K562 (cell line): ENCODE data around the gene PTTG1IP. TPM values are rescaled to one million over a fixed set of nuclear protein-coding genes. Genes with fewer than 3 reads are reported as not detected.

ENCODE experiments used
- BRD4 ChIP-seq: fragments of 200-600 bp; sonication (generic); IDR thresholded peaks from 2 replicates; pipeline ENCODE4 v1.6.1; 2017; ENCODE audit warnings: inconsistent platforms
- CBX2 ChIP-seq: fragments of 200-600 bp; sonication (generic); IDR thresholded peaks from one replicate; pipeline ENCODE4 v1.6.1; 2012; ENCODE audit warnings: mild to moderate bottlenecking, low read length, inconsistent platforms; ENCODE audit not compliant: insufficient read depth, poor library complexity, severe bottlenecking
- COPS2 ChIP-seq: fragments of 450-650 bp; conservative IDR thresholded peaks from 2 replicates; pipeline ENCODE4 v1.6.1; 2016; ENCODE audit warnings: mild to moderate bottlenecking, moderate library complexity
- CTCF ChIP-seq, 3 experiments: IDR thresholded peaks in 2 of 3; conservative IDR thresholded peaks in 1 of 3; 2 replicates each; pipeline ENCODE4 v1.5.1; 2011 to 2012; ENCODE audit warnings: low read length in 3 of 3, mild to moderate bottlenecking in 3 of 3, control low read depth in 2 of 3, improper control_type of control experiment in 1 of 3, inconsistent platforms in 1 of 3, low read depth in 1 of 3, mixed read lengths in 1 of 3, moderate library complexity in 1 of 3; ENCODE audit not compliant: insufficient read depth in 2 of 3
- DEAF1 ChIP-seq: fragments of 450-650 bp; formaldehyde crosslinking; IDR thresholded peaks from 2 replicates; pipeline ENCODE4 v1.4.0; 2020; ENCODE audit warnings: mild to moderate bottlenecking, moderate library complexity
- HES1 ChIP-seq: fragments of 450-650 bp; IDR thresholded peaks from 2 replicates; pipeline ENCODE4 v1.6.1; 2016; ENCODE audit warnings: low read depth, mild to moderate bottlenecking, moderate library complexity
- HNRNPH1 ChIP-seq: fragments of 200-400 bp; formaldehyde crosslinking; optimal IDR thresholded peaks from 2 replicates; pipeline ENCODE3; 2017; ENCODE audit warnings: low read depth, mild to moderate bottlenecking, low read length, moderate library complexity
- MAFK ChIP-seq: IDR thresholded peaks from 2 replicates; pipeline ENCODE4 v1.6.1; 2011; ENCODE audit warnings: low read length, improper control_type of control experiment
- MBD2 ChIP-seq: sonication (generic); IDR thresholded peaks from 2 replicates; pipeline ENCODE4 v1.6.1; 2016; ENCODE audit warnings: low read depth, borderline replicate concordance
- NBN ChIP-seq: fragments of 450-650 bp; IDR thresholded peaks from 2 replicates; pipeline ENCODE4 v1.6.1; 2016; ENCODE audit warnings: low read depth, mild to moderate bottlenecking
- NCOA6 ChIP-seq: fragments of 450-650 bp; IDR thresholded peaks from 2 replicates; pipeline ENCODE4 v1.6.1; 2017; ENCODE audit warnings: mild to moderate bottlenecking
- NELFE ChIP-seq: IDR thresholded peaks from 2 replicates; pipeline ENCODE4 v1.6.1; 2011; ENCODE audit warnings: mild to moderate bottlenecking; ENCODE audit not compliant: insufficient read depth, insufficient read length
- POLR2AphosphoS5 ChIP-seq: IDR thresholded peaks from 2 replicates; pipeline ENCODE4 v1.6.1; 2011; ENCODE audit warnings: mild to moderate bottlenecking, low read depth, low read length, moderate library complexity; ENCODE audit not compliant: control insufficient read depth, insufficient read depth
- RAD51 ChIP-seq: fragments of 450-650 bp; IDR thresholded peaks from 2 replicates; pipeline ENCODE4 v1.7.1; 2016; ENCODE audit warnings: low read depth, mild to moderate bottlenecking, borderline replicate concordance
- RBM22 ChIP-seq: fragments of 200-400 bp; formaldehyde crosslinking; IDR thresholded peaks from 2 replicates; pipeline ENCODE4 v1.6.1; 2018; ENCODE audit warnings: low read length, low read depth; ENCODE audit not compliant: poor library complexity, severe bottlenecking
- RERE ChIP-seq: sonication (generic); formaldehyde crosslinking; IDR thresholded peaks from 2 replicates; pipeline ENCODE4 v1.8.0; 2023; ENCODE audit warnings: missing genetic modification reagents, mild to moderate bottlenecking, borderline replicate concordance
- SMAD2 ChIP-seq: fragments of 150-350 bp; IDR thresholded peaks from 2 replicates; pipeline ENCODE4 v1.6.1; 2014; ENCODE audit warnings: low read depth, mild to moderate bottlenecking, low read length
- SMC3 ChIP-seq: conservative IDR thresholded peaks from 2 replicates; pipeline ENCODE4 v1.6.1; 2011; ENCODE audit warnings: low read depth, low read length, improper control_type of control experiment; ENCODE audit not compliant: insufficient read depth
- ZNF589 ChIP-seq: fragments of 200-800 bp; sonication (Bioruptor generic); IDR thresholded peaks from 2 replicates; pipeline ENCODE4 v1.6.1; 2016; ENCODE audit warnings: low read depth, missing genetic modification characterization, missing compliant biosample characterization
- polyA plus RNA-seq, 8 experiments: library from polyadenylated mRNA; depleted of rRNA in 4 of 8; stranded (reverse) in 5 of 8; unstranded in 3 of 8; fragments of >200 nt; fragmentation: Nextera tagmentation in 2 of 8; fragmentation: Illumina TruSeq in 1 of 8; extraction: Ambion mirVana in 2 of 8; extraction: Trizol in 1 of 8; gene quantifications; 2 replicates each; pipeline versions ENCODE4 v1.2.1 to v1.2.3, GENCODE V29; 2011 to 2014; ENCODE audit warnings: inconsistent platforms in 1 of 8, missing spikeins in 1 of 8
- total RNA-seq, 7 experiments: library from RNA; depleted of rRNA in 6 of 7; stranded (reverse); fragments of >200 nt in 6 of 7; fragmentation: Illumina TruSeq in 2 of 7; extraction: Trizol in 2 of 7; gene quantifications; 2 replicates each; pipeline versions ENCODE4 v1.2.1 to v1.2.3, GENCODE V29; 2011 to 2021; ENCODE audit warnings: low replicate concordance in 1 of 7

Gene PTTG1IP
- total and polyA plus RNA-seq, 9 of the 15 experiments (the other 6 are each of a cell fraction or from before 2014, with no cell fraction given): 5.0 to 99.3 (median 82.4) TPM

- no peak for TF ChIP-seq CTCF (IDR thresholded peaks at IDR 0.05 in 2 of 3, conservative IDR thresholded peaks at IDR 0.05 in 1 of 3; ENCODE audit: insufficient read depth in 2 of 3, low read depth in 1 of 3, low read length in 3 of 3)
- no peak for TF ChIP-seq NELFE
- TF ChIP-seq MBD2: no peak
- TF ChIP-seq RAD51: no peak
- no peak; the same call in 1 of the 2 replicates for TF ChIP-seq RERE (CRISPR knock-in tag)
- no peak for TF ChIP-seq NBN
- peak; percentile 47 for TF ChIP-seq RBM22
- no peak for TF ChIP-seq HES1
- TF ChIP-seq NCOA6: peak; percentile 51; the same call in 1 of the 2 replicates
- TF ChIP-seq CBX2: no peak
- TF ChIP-seq DEAF1: no peak
- TF ChIP-seq POLR2AphosphoS5: no peak
- no peak for TF ChIP-seq MAFK
- TF ChIP-seq SMAD2: no peak
- no peak for TF ChIP-seq ZNF589 (CRISPR knock-in tag)
- no peak for TF ChIP-seq BRD4
- no peak for TF ChIP-seq SMC3
- no peak for TF ChIP-seq HNRNPH1
- no peak for TF ChIP-seq COPS2
These were observed 688 bp downstream of the PTTG1IP start (continued) for GRCh38 chr21:44872649-44873355.
